HG03175 (cell line): Measurements from ENCODE around the gene SLC12A7.

Experiments
- ATAC-seq: cut with Tn5 transposase; IDR thresholded peaks from one replicate; pipeline ENCODE4 v1.9.1; 2021; ENCODE audit warnings: mild to moderate bottlenecking, moderate library complexity; ENCODE audit not compliant: unreplicated experiment

Gene SLC12A7

DNA sequence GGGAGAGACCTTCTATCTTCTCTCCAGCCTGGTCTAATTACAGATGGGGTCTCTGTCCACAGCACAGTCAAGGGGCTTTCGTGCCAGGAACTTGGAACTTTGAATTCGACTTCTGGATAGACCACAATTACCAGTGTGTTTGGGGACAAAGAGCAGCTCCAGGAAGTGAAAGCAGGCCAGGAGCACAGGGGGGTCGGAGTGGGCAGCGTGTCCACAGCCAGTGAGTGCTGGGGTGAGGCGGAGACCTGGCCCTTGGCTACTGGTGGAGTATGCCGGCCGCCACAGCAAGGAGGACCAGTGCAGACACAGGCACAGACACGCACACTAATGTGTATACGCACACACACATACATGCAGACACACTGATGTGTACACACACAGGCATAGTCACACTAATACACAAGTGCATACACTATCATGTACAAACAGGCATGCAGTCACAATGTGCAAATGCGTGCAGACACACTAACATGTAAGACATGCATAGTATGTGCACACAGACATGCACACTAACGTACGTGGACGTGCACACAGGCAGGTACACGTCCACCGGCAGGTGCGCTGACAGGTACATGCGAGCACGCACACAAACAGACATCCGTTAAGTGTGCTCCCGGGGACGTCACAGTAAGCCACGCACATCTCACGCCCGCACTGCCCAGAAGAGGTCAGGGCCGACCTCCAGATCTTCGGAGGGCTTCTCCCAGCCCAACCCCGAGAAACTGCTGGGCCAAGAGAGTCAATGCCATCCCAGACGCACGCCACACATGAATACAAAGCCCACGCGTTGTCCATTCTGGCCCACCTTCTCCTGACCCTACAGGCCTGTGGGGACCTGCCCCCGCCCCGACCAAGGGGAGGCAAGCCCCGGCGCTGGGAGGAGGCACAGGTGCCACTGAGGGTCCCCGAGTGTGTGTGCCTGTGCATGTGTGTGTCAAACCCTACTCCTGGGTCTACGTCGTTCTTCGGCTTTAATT is 56.8 kb downstream of the SLC12A7 start:
- no peak for ATAC-seq

DNA sequence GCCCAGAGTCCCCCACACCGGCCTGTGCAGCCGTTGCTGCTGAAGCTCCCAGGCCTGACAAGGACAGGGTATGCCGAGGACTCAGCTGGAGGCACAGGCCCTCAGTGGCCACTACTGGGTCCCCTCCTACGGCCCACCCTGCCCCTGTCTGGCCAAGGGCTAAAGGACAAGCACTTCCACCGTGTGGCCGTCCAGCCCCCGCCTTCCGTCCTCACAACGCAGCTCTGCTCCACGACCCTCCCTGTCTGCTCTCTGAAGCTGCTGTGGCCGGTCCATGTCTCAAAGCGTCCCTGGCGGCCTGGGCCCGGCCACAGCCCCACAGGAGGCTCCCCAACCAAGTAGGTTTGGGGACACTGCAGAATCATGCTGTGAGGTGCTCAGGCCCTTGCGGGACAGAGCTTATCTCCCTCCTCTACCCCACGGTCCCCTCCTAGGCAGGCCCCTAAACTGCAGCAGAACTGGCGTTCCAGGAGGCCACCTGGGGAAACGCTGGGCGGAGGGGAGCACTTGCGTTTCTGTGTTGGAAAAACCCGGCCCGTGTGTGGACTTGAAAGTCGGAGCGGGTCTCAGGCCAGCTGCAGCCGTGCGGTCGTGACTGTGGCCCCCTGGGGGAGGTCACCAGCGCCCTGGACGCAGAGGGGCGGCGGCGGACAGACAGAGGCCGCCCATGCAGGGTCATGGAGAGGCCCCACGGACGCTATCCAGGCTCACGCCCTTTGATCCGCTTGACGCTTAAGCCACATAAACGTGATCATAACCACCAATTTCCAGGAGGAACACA is 57.7 kb downstream of the SLC12A7 start:
- no peak for ATAC-seq

- ATAC-seq = no peak
Observed at GRCh38 chr5:1053391-1054017, 58.4 kb downstream of the SLC12A7 start.

- ATAC-seq = no peak
Observed at GRCh38 chr5:1052641-1053390, 59.0 kb downstream of the SLC12A7 start.

DNA sequence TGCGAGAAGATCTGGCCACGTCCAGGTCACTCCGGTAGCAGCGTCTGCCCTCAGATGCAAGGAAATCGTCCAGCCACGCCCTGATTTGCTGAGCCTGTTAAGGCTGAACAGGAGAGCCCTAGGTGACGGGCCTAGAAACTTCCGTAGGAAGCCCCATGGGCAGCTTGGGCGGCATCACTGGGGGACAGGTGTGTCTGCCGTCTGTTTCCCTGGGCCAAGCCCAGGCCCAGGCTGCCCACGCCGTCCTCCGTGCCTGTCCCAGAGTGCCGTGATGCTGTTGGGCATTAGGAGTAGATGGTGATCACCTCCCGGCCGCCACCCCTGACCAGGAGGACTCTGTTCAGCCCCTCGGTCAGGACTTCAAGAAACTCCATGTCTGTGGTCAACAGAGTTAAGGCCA is 59.8 kb downstream of the SLC12A7 start:
- no peak for ATAC-seq

DNA sequence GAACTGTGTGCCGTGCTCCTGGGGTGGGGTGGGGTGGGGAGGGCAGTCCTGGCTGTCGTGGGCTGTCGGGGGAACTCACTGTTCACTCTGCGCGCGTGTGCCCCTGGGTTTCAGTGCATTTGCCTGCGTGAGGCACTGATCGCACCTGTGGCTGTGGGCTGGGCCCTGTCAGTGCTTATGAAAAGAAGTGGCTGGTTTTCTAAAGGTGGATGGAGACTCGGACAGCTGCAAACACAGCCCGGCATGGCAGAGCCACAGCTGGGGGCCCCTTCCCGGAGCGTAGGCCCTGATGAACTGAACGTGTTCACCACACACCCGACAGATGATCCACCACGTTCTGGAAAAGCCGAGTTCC is 60.5 kb downstream of the SLC12A7 start:
- no peak for ATAC-seq

DNA sequence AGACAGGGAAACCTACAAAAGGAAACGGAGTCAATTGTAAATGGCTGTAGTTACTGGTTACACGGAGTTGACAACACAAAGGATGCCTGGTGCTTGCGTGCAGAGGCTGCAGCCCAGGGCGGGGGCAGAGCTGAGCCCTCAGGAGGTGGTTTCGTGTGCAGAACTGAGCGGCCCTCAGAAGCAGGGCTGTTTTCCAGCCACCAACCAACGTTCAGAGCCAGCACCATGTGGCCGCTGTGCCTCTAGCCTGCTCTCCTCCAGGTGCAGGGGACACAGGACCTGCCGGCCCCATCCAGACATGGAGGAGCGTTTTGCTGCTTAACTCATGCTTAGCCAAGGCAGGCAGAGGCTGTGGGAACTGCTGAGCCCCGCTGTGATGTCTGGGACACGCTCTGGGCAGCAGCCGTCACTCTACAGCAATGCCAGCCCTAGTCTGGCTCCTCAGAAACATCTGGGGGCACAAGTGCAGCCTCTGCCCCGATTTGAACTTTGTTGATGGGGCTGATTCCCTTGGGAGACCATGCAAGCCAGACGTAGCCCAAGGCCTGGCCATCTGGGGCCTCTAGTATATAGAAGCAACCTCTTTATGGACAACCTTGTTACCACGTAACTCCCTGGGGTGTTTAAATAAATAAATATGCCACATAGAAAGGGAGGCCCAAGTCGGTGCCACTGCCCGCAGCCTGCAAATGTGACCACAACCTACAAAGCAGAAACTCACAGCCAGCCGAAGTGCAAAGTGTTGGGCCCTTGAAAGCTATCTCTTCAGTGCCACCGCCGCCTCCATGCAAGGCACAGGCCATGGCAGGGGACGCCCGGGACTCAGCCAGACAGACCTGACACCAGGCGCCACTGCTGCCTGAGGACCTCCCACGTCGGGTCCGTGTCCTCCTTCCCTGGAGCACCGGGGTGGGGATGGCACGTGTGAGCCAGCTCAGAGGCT is 61.2 kb downstream of the SLC12A7 start:
- no peak for ATAC-seq

DNA sequence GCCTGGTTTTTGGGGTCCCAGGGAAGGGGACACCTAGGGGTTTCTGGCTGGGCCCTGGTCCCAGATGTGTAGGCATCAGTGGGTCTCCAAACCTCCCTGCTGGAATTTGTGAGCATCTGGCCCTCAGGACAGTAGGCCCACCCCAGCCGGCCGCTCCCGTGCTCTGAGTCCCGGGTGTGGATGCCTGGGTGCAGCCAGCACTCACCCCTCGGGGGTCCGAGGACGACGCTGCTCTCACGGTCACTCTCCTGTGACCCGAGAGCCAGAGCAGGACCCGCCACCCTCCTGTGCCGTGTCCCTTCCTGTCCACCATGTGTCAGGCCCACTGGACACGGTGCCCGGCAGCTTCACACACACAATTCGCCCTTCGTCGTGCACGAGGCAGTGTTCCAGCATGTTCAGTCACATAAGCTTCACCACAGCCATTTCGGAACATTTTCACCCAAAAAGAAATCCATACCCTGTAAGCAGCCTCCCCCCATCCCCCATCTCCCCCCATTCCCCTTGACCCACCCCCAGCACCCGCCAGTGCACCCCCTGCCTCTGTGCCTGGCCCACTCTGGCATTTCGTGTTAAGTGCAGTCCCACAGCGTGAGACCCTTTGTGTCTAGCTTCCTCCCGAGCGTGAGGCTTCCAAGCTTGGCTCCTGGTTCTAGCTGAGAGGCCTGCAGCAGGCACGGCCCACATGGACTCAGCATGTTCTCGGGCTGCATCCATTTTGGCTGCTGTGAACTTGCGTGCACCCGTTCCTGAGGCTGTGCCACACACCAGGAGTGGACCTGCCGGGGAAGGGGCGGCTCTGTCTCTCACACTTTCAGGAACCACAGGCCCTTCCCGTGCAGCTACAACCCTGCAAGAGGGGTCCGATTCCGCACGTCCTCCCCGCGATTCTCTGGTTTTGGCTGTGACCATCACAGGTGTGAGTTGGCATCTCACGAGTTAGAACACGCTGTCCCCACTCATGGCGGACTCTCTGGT is 62.7 kb downstream of the SLC12A7 start:
- no peak for ATAC-seq

DNA sequence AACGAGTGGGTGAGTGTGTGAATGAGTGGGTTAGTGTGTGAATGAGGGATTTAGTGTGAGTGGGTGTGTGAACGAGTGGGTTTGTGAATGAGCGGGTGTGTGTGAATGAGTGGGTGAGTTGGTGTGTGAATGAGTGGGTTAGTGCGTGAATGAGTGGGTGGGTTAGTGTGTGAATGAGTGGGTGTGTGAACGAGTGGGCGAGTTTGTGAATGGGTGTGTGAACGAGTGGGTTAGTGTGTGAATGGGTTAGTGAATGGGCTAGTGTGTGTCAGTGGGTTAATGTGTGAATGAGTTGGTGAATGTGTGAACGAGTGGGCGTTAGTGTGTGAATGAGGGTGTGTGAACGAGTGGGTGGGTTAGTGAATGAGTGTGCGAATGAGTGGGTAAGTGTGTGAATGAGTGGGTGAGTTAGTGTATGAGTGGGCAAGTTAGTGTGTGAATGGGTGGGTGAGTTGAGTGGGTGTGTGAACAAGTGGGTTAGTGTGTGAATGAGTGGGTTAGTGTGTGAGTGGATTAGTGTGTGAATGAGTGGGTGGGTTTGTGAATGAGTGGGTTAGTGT is 63.6 kb downstream of the SLC12A7 start:
- no peak for ATAC-seq

DNA sequence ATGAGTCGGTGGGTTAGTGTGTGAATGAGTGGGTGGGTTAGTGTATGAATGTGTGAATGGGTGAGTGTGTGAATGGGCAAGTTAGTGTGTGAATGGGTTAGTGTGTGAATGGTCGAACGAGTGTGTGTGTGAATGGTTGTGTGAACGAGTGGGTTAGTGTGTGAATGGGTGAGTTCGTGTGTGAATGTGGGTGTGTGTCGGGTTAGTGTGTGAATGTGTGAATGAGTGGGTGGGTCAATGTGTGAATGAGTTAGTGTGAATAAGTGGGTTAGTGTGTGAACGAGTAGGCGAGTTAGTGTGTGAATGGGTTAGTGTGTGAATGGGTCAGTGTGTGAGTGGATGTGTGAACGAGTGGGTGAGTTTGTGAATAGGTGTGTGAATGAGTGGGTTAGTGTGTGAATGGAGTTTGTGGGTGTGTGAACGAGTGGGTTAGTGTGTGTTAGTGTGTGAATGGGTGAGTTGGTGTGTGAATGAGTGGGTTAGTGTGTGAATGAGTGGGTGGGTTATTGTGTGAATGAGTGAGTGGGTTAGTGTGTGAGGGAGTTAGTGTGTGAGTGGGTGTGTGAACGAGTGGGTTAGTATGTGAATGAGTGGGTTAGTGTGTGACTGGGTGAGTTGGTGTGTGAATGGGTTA is 64.4 kb downstream of the SLC12A7 start:
- ATAC-seq = no peak

DNA sequence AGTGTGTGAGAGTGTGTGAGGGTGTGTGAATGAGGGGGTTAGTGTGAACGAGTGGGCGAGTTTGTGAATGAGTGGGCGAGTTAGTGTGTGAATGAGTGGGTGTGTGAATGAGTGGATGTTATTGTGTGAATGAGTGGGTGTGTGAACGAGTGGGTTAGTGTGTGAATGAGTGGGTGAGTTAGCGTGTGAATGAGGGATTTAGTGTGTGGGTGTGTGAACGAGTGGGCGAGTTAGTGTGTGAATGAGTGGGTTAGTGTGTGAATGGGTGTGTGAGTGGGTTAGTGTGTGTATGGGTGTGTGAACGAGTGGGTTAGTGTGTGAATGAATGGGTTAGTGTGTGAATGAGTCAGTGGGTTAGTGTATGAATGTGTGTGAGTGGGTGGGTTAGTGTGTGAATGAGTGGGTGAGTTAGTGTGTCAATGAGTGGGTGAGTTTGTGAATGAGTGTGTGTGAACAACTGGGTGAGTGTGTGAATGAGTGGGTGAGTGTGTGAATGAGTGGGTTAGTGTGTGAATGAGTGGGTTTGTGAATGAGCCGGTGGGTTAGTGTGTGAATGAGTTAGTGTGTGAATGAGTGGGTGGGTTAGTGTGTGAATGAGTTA is 65.8 kb downstream of the SLC12A7 start:
- ATAC-seq = no peak

DNA sequence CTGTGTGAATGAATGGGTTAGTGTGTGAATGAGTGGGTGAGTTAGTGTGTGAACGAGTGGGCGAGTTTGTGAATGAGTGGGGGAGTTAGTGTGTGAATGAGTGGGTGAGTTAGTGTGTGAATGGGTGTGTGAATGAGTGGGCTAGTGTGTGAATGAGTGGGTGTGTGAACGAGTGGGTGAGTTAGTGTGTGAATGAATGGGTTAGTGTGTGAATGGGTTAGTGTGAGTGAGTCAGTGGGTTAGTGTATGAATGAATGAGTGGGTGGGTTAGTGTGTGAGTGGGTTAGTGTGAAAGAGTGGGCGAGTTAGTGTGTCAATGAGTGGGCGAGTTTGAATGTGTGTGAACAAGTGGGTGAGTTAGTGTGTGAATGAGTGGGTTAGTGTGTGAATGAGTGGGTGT is 67.7 kb downstream of the SLC12A7 start:
- ATAC-seq = no peak

DNA sequence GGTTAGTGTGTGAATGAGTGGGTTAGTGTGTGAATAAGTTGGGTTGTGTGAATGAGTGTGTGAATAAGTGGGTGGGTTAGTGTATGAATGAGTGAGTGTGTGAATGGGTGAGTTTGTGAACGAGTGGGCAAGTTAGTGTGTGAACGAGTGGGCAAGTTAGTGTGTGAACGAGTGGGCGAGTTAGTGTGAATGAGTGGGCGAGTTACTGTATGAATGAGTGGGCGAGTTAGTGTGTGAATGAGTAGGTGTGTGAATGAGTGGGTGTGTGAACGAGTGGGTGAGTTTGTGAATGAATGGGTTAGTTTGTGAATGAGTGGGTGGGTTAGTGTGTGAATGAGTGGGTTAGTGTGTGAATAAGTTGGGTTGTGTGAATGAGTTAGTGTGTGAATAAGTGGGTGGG is 68.5 kb downstream of the SLC12A7 start:
- ATAC-seq = no peak

GRCh38 chr5:1042626-1043025 is 69.2 kb downstream of the SLC12A7 start:
- no peak for ATAC-seq

DNA sequence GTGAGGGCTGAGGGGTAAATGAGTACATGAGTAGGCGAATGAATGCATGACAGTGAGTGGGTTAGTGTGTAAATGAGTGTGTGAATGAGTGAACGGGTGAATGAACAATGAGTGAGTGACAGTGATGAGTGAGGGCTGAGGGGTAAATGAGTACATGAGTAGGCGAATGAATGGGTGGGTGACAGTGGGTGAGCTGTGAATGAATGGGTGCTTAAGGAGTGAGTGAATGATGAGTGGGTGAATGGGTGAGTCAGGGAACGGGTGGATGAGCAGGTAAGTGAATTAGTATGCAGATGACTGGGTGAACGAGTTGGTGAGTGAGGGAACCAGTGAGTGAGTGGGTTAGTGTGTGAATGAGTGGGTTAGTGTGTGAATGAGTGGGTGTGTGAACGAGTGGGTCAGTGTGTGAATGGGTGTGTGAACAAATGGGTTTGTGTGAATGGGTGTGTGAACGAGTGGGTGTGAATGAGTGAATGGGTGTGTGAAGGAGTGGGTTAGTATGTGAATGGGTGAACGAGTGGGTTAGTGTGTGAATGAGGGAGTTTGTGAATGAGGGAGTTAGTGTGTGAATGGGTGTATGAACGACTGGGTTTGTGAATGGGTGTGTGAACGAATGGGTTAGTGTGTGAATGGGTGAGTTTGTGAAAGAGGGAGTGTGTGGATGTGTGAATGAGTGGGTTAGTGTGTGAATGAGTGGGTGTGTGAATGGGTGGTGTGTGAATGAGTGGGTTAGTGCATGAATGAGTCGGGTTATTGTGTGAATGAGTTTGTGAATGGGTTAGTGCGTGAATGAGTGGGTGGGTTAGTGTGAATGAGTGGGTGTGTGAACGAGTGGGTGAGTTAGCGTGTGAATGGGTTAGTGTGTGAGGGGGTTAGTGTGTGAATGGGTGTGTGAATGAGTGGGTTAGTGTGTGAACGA is 70.4 kb downstream of the SLC12A7 start:
- ATAC-seq = no peak

DNA sequence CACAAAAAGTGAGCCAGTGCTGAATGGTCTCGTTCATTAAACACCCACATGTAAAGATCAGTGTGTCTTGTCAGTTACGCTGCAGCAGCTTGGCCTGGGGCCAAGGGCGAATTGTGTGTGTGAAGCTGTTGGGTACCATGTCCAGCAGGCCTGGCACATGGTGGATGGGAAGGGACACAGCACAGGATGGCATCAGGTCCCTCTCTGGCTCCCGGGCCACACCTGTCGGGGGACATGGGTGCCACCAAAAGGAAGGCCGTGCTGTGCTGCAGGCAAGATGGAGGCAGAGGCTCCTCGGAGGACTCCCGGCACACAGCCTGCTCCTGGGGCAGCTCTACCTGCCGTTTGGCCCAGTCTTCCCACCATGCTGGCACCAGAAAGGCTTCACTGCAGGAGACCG is 71.3 kb downstream of the SLC12A7 start:
- no peak for ATAC-seq
